IPS-15b (cell line): ENCODE data around the gene ANKRD11.

Experiments used
- H3K27me3 ChIP-seq: one replicate; pipeline ENCODE4 v1.6.1; 2013; ENCODE audit warnings: low read length; ENCODE audit not compliant: control insufficient read depth, insufficient read depth
- H3K36me3 ChIP-seq: one replicate; pipeline ENCODE4 v1.6.1; 2013; ENCODE audit warnings: low read length; ENCODE audit not compliant: control insufficient read depth, insufficient read depth
- H3K4me1 ChIP-seq: one replicate; pipeline ENCODE4 v1.6.1; 2013; ENCODE audit warnings: mild to moderate bottlenecking, low read length; ENCODE audit not compliant: control insufficient read depth, insufficient read depth
- H3K4me3 ChIP-seq: one replicate; pipeline ENCODE4 v1.5.1; 2013; ENCODE audit warnings: low read depth, low read length
- H3K9ac ChIP-seq: one replicate; pipeline ENCODE4 v1.6.1; 2013; ENCODE audit warnings: low read depth, mild to moderate bottlenecking, low read length
- H3K9me3 ChIP-seq: one replicate; pipeline ENCODE4 v1.6.1; 2013; ENCODE audit warnings: mild to moderate bottlenecking, low read length; ENCODE audit not compliant: control insufficient read depth, insufficient read depth

Gene ANKRD11

GRCh38 chr16:89292443-89293078 is 197.8 kb downstream of the ANKRD11 start:
- Histone ChIP-seq H3K27me3 (no peaks in the 10 kb centered on the region), H3K9me3 (no peaks in the 10 kb centered on the region), H3K4me1 (peaks cover 51% of the 10 kb centered on the region), H3K9ac (peak overlapping the region; percentile 47), H3K4me3 (no peak overlapping the region), H3K36me3 (peaks cover 17% of the 10 kb centered on the region)

- Histone ChIP-seq H3K4me3 (no peak overlapping the region), H3K4me1 (peaks cover 47% of the 10 kb centered on the region), H3K27me3 (no peaks in the 10 kb centered on the region), H3K36me3 (peaks cover 23% of the 10 kb centered on the region), H3K9ac (peak overlapping the region; percentile 14), H3K9me3 (no peaks in the 10 kb centered on the region)
Observed at GRCh38 chr16:89291776-89292175, 198.6 kb downstream of the ANKRD11 start.

- H3K36me3 ChIP-seq: peaks cover 27% of the 10 kb centered on the region
- H3K4me1 ChIP-seq: peaks cover 43% of the 10 kb centered on the region
- no peaks in the 10 kb centered on the region for H3K27me3 ChIP-seq
- no peaks in the 10 kb centered on the region for H3K9me3 ChIP-seq
- H3K9ac ChIP-seq: peak overlapping the region; percentile 14
- H3K4me3 ChIP-seq: peak overlapping the region; percentile 35
Observed at GRCh38 chr16:89291363-89291762, 199.0 kb downstream of the ANKRD11 start.

GRCh38 chr16:89290887-89291286 is 199.5 kb downstream of the ANKRD11 start:
- Histone ChIP-seq H3K9me3 (no peaks in the 10 kb centered on the region), H3K36me3 (peaks cover 32% of the 10 kb centered on the region), H3K4me1 (peaks cover 40% of the 10 kb centered on the region), H3K4me3 (peak overlapping the region; percentile 35), H3K9ac (peak overlapping the region; percentile 14), H3K27me3 (no peaks in the 10 kb centered on the region)

GRCh38 chr16:89290472-89290871 is 199.9 kb downstream of the ANKRD11 start:
- H3K36me3 ChIP-seq: peaks cover 36% of the 10 kb centered on the region
- H3K4me1 ChIP-seq: peaks cover 40% of the 10 kb centered on the region
- peak overlapping the region; percentile 18 for H3K4me3 ChIP-seq
- no peaks in the 10 kb centered on the region for H3K9me3 ChIP-seq
- H3K9ac ChIP-seq: no peak overlapping the region
- H3K27me3 ChIP-seq: no peaks in the 10 kb centered on the region

GRCh38 chr16:89289428-89290395 is 200.6 kb downstream of the ANKRD11 start:
- Histone ChIP-seq H3K9ac (no peak overlapping the region), H3K4me1 (peaks cover 37% of the 10 kb centered on the region), H3K9me3 (no peaks in the 10 kb centered on the region), H3K4me3 (no peak overlapping the region), H3K36me3 (peaks cover 41% of the 10 kb centered on the region), H3K27me3 (no peaks in the 10 kb centered on the region)

GRCh38 chr16:89288966-89289365 is 201.4 kb downstream of the ANKRD11 start:
- peaks cover 47% of the 10 kb centered on the region for H3K36me3 ChIP-seq

GRCh38 chr16:89288577-89288844 is 201.8 kb downstream of the ANKRD11 start:
- Histone ChIP-seq H3K36me3 (peaks cover 47% of the 10 kb centered on the region), H3K4me3 (no peak overlapping the region), H3K9ac (no peak overlapping the region), H3K27me3 (no peaks in the 10 kb centered on the region), H3K9me3 (no peaks in the 10 kb centered on the region), H3K4me1 (peaks cover 28% of the 10 kb centered on the region)

More at GRCh38 chr16:89288966-89289365, 201.4 kb downstream of the ANKRD11 start:
- Histone ChIP-seq H3K9me3 (no peaks in the 10 kb centered on the region), H3K4me3 (no peak overlapping the region), H3K4me1 (peaks cover 32% of the 10 kb centered on the region), H3K27me3 (no peaks in the 10 kb centered on the region), H3K9ac (no peak overlapping the region)

GRCh38 chr16:89287777-89288576 is 202.4 kb downstream of the ANKRD11 start:
- H3K4me3 ChIP-seq: no peak overlapping the region
- H3K36me3 ChIP-seq: peaks cover 50% of the 10 kb centered on the region
- peaks cover 26% of the 10 kb centered on the region for H3K4me1 ChIP-seq
- H3K9ac ChIP-seq: no peak overlapping the region
- no peaks in the 10 kb centered on the region for H3K27me3 ChIP-seq
- no peaks in the 10 kb centered on the region for H3K9me3 ChIP-seq

- peaks cover 9% of the 10 kb centered on the region for H3K4me1 ChIP-seq
- H3K27me3 ChIP-seq: no peaks in the 10 kb centered on the region
- H3K9me3 ChIP-seq: no peaks in the 10 kb centered on the region
- no peak overlapping the region for H3K9ac ChIP-seq
- no peak overlapping the region for H3K4me3 ChIP-seq
- H3K36me3 ChIP-seq: peaks cover 58% of the 10 kb centered on the region
Observed at GRCh38 chr16:89286096-89286495, 204.3 kb downstream of the ANKRD11 start.

GRCh38 chr16:89285381-89285780 is 205.0 kb downstream of the ANKRD11 start:
- Histone ChIP-seq H3K36me3 (peaks cover 65% of the 10 kb centered on the region), H3K4me1 (peaks cover 4% of the 10 kb centered on the region), H3K9me3 (no peaks in the 10 kb centered on the region), H3K4me3 (no peak overlapping the region), H3K9ac (no peak overlapping the region), H3K27me3 (no peaks in the 10 kb centered on the region)
